ENCODE measurements around the gene MAP1LC3B. TPM values are rescaled to one million over a fixed set of nuclear protein-coding genes. Genes with fewer than 3 reads are reported as not detected.
"Not testable (repeated sequence)": the region's sequence is repeated elsewhere in the genome, so short reads cannot be mapped to it uniquely, and the experiment has no call there.

MAP1LC3B gene
- polyA plus RNA-seq, 2 of the 4 experiments (the other 2 are of a cell fraction) = 52.3 to 94.1 TPM

DNA sequence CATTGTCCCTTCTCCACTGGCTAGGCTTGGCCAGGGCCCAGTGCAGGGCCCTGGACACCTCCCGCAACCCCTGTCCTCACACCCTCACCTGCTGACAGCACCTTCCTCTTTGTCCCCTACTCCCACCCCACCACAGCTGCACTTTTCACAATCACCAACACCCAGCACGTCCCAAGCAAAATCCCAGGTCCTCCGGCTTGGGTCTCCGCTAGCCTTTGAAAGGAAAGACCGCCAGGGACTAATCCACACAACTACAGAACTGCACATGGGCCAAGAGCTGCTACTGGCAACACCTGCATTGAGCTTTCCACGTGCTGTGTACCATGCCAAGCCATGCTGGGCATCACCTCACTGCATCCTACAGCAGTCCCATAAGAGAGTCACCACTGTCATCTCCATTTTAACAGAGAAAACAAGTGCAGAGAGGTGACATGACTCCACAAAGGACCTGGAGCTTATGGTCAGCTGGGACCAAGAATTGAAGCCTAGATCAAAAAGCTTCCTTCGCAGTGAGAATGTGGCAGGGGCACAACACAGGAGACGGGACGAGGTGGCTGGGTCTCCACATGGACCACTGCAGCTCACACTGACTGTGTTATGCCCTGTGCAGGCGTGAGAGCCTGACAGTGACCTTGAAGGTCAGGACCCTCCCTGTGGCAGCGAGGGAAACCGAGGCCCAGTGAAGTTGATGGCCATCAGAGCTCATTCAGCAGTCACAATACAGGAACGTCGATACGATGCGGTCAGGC is 31.1 kb upstream of the MAP1LC3B start (continued):
- TF ChIP-seq CTCF (IDR thresholded peaks at IDR 0.05) (no peak), TFCP2L1 (CRISPR knock-in tag; IDR thresholded peaks at IDR 0.05) (no peak), MAFK (IDR thresholded peaks at IDR 0.05; ENCODE audit: partially characterized antibody) (no peak), HOXA7 (CRISPR knock-in tag; IDR thresholded peaks at IDR 0.05) (no peak), ZNF302 (CRISPR knock-in tag; IDR thresholded peaks at IDR 0.05) (no peak), BHLHE40 (IDR thresholded peaks at IDR 0.05; ENCODE audit: low read depth, low read length) (no peak), NFE2L2 (conservative IDR thresholded peaks at IDR 0.05; ENCODE audit: low read length) (no peak), USF2 (IDR thresholded peaks at IDR 0.05) (no peak), FOSB (CRISPR knock-in tag; IDR thresholded peaks at IDR 0.05) (no peak), FOXS1 (CRISPR knock-in tag; IDR thresholded peaks at IDR 0.05) (no peak), KDM5A (IDR thresholded peaks at IDR 0.05) (no peak)

- ATAC-seq (no peak), FAIRE-seq (no peak), DNase-seq (ENCODE audit: low read depth in 1 of 2, low spot score in 1 of 2) (no peak)
- H3K27ac ChIP-seq = no peak overlapping the region
- TF ChIP-seq JUN (IDR thresholded peaks at IDR 0.05) = no peak
- no peak for TF ChIP-seq SMC3 (IDR thresholded peaks at IDR 0.05)
- no peak for TF ChIP-seq NFE2L2 (conservative IDR thresholded peaks at IDR 0.05; ENCODE audit: low read length)
- TF ChIP-seq CBX8 (IDR thresholded peaks at IDR 0.05) = no peak
- TF ChIP-seq MAX (IDR thresholded peaks at IDR 0.05) = no peak
- TF ChIP-seq TFCP2L1 (CRISPR knock-in tag; IDR thresholded peaks at IDR 0.05) = no peak
- TF ChIP-seq NPAS2 (CRISPR knock-in tag; IDR thresholded peaks at IDR 0.05; ENCODE audit: borderline replicate concordance) = no peak
- TF ChIP-seq RAD21 (conservative IDR thresholded peaks at IDR 0.05 in 1 of 2, IDR thresholded peaks at IDR 0.05 in 1 of 2) = no peak
- no peak for TF ChIP-seq GATA3 (IDR thresholded peaks at IDR 0.05; ENCODE audit: borderline replicate concordance)
- H3K4me1 ChIP-seq = no peaks in the 10 kb centered on the region
- POLR2A ChIA-PET = no interaction called here
- WGBS (ENCODE audit: missing lambda C conversion rate) = 92% methylated on average over 8 of the region's 8 CpGs
- H3K9me3 ChIP-seq = no peaks in the 10 kb centered on the region
- CTCF ChIA-PET = interaction anchor here (0.9 kb wide), 1 partner anchor 488 kb away, joined by 4 read pairs; no protein-coding TSS in a partner anchor
- H3K4me2 ChIP-seq = no peak overlapping the region
- no peak overlapping the region for H3K4me3 ChIP-seq
Measured at GRCh38 chr16:87361916-87362619, 30.1 kb upstream of the MAP1LC3B start.

- H3K4me1 ChIP-seq; H3K4me2 ChIP-seq; DNase-seq (ENCODE audit: low read depth in 1 of 2, low spot score in 1 of 2); H3K4me3 ChIP-seq; FAIRE-seq; ATAC-seq; H3K27ac ChIP-seq; POLR2A ChIA-PET; H3K9me3 ChIP-seq: not testable (repeated sequence)
- 94% methylated on average over 13 of the region's 13 CpGs for WGBS (ENCODE audit: missing lambda C conversion rate)
- CTCF ChIA-PET = interaction anchor here (0.9 kb wide), 1 partner anchor 487 kb away, joined by 4 read pairs; no protein-coding TSS in a partner anchor
Measured at GRCh38 chr16:87362828-87363559, 29.1 kb upstream of the MAP1LC3B start.

Data from A549 (cell line).